Measurements from ENCODE around the gene CEP350.

The CEP350 gene

GRCh38 chr1:180136968-180137356 is 182.4 kb downstream of the CEP350 start:
- TF ChIP-seq CTCF (IDR thresholded peaks at IDR 0.05; ENCODE audit: low read depth, low read length, missing control alignments), result no peak
- H3K4me3 ChIP-seq (replicated peaks; ENCODE audit: low read depth, low read length), result no peak overlapping the region
- DNase-seq (ENCODE audit: extremely low read depth, low read depth), result no peak

GRCh38 chr1:180137776-180138175 is 183.2 kb downstream of the CEP350 start:
- DNase-seq (ENCODE audit: extremely low read depth, low read depth), result no peak
- H3K4me3 ChIP-seq (replicated peaks; ENCODE audit: low read depth, low read length), result no peak overlapping the region
- TF ChIP-seq CTCF (IDR thresholded peaks at IDR 0.05; ENCODE audit: low read depth, low read length, missing control alignments), result no peak

GRCh38 chr1:180141381-180141934 is 186.8 kb downstream of the CEP350 start:
- H3K4me3 ChIP-seq (replicated peaks; ENCODE audit: low read depth, low read length), result no peak overlapping the region
- TF ChIP-seq CTCF (IDR thresholded peaks at IDR 0.05; ENCODE audit: low read depth, low read length, missing control alignments), result no peak
- no peak for DNase-seq (ENCODE audit: extremely low read depth, low read depth)

GRCh38 chr1:180143359-180143758 is 188.7 kb downstream of the CEP350 start:
- no peak overlapping the region for H3K4me3 ChIP-seq (replicated peaks; ENCODE audit: low read depth, low read length)
- TF ChIP-seq CTCF (IDR thresholded peaks at IDR 0.05; ENCODE audit: low read depth, low read length, missing control alignments), result no peak
- no peak for DNase-seq (ENCODE audit: extremely low read depth, low read depth)

- no peak for DNase-seq (ENCODE audit: extremely low read depth, low read depth)
- TF ChIP-seq CTCF (IDR thresholded peaks at IDR 0.05; ENCODE audit: low read depth, low read length, missing control alignments), result no peak
- H3K4me3 ChIP-seq (replicated peaks; ENCODE audit: low read depth, low read length), result no peak overlapping the region
Observed at GRCh38 chr1:180144659-180145357, 190.2 kb downstream of the CEP350 start.

GRCh38 chr1:180145446-180145845 is 190.8 kb downstream of the CEP350 start:
- TF ChIP-seq CTCF (IDR thresholded peaks at IDR 0.05; ENCODE audit: low read depth, low read length, missing control alignments), result no peak
- no peak for DNase-seq (ENCODE audit: extremely low read depth, low read depth)
- H3K4me3 ChIP-seq (replicated peaks; ENCODE audit: low read depth, low read length), result no peak overlapping the region

Data from HFF-Myc (cell line).